CD4-positive, alpha-beta T cell treated with Interleukin-1 beta for 1 hour (primary cell): Measurements from ENCODE around the gene ITSN1.

ENCODE experiments used
- DNase-seq, 2 donors: peaks; one replicate each; pipeline ENCODE4 v3.0.0-alpha.2; 2020 to 2022

Gene ITSN1

GRCh38 chr21:33817138-33817537 lies 174.8 kb downstream of the ITSN1 start:
- no peak for DNase-seq

GRCh38 chr21:33817663-33818451 lies 175.6 kb downstream of the ITSN1 start:
- DNase-seq = no peak

DNA sequence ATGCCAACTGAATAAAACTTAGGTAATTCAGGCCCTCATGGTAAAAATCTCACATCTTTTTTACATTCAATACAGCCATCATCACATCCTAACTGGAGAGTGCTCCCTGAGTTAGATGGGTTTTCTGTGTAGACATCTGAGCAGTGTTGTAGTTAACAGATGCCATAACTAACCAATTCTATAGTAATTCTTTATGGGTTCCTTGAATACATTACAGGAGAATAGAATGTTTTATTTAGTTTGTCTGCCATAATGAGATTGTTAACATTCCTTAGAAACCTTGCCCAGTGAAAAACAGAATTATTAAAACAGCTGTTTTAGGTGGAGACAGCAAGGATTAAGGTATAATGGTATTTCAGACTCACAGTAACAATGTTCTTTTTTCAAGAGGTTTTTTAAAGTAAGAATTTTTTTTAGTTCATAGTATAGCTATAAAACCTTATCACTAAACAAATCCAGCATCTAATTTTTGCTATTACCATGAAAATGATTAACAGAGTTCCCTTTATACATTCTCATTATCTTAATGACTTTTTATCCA lies 178.0 kb downstream of the ITSN1 start:
- no peak for DNase-seq

DNA sequence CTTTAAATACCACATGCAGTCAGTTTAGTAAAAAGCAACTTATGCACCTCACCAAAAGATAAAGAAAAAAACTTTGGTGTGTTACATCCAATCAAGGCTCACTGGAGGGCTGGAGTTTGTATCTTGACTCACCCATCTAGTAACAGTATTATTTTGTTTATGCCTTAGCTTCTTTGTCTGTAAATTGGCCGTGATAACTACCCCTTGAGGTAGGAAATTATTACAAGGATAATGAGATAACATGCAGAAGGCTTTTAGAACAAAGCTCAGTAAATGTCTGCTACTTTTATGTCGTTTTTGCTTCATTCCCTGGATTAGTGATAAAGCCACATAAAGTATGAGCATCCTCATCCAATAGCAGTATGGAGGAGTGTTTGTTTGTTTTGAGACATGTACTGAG lies 178.5 kb downstream of the ITSN1 start:
- no peak for DNase-seq

GRCh38 chr21:33821503-33822322 lies 179.4 kb downstream of the ITSN1 start:
- no peak for DNase-seq

GRCh38 chr21:33824156-33824941 lies 182.0 kb downstream of the ITSN1 start:
- no peak for DNase-seq

- no peak for DNase-seq
These were observed 183.1 kb downstream of the ITSN1 start for GRCh38 chr21:33825419-33825818.

- DNase-seq = no peak
These were observed 183.6 kb downstream of the ITSN1 start for GRCh38 chr21:33825915-33826314.

GRCh38 chr21:33828083-33828482 lies 185.8 kb downstream of the ITSN1 start:
- no peak for DNase-seq

- DNase-seq = no peak
These were observed 186.3 kb downstream of the ITSN1 start for GRCh38 chr21:33828577-33828976.

- DNase-seq = no peak
These were observed 187.5 kb downstream of the ITSN1 start for GRCh38 chr21:33829844-33830243.

- DNase-seq = no peak
These were observed 189.8 kb downstream of the ITSN1 start for GRCh38 chr21:33831962-33832659.

DNA sequence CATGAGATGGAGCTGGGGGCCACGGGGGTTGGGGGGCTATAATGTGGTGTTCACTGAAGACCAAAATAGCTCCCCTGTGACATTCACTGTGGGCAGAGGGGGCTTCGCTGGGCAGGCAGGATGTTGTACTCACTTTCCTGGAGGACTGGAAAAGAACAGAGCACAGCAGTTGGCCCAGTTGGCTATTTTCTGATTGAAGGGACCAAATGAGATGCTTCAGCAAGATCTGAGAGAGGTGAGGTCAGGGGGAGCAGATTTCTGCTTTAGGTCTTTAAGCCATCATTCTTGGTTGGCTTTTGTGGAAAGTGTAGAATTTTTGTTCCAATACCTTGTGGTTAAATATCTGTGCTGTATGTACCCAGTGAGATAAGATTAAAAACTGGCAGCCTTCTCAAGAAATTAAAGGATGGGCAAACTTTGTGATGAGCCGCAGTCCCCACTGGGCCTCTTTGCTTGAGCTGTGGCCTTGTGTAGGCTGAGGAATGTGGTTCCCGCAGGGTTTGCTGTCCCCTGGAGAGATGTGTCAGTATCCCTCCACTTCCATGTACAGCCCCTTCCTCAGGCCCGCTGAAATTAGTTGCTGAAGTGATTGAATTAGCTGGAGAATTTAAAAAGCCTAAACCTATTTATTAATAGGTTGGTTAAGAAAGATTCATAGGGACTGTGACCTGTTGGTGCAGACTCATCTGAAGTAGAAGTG lies 192.7 kb downstream of the ITSN1 start:
- DNase-seq = no peak

DNA sequence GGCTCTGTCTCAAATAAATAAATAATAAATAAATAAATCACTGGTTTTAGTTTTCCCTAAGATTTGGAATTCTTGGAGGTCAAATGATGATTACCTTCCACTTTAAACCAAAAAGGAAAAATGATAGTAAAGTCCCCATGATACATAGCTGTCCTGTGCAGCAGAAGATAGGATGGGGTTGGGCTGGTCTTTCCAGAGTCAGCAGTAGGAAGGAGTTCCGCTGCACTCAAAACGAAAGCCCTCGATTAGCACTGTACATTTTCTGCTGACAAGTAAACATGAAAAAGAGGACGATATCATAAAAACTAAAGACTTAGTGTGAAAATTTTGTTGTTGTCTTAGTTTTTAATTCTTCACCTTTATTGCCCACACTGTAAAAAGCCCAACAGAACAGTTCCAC lies 193.6 kb downstream of the ITSN1 start:
- DNase-seq = no peak

GRCh38 chr21:33836408-33836807 lies 194.1 kb downstream of the ITSN1 start:
- no peak for DNase-seq

GRCh38 chr21:33839167-33839716 lies 196.9 kb downstream of the ITSN1 start:
- no peak for DNase-seq

DNA sequence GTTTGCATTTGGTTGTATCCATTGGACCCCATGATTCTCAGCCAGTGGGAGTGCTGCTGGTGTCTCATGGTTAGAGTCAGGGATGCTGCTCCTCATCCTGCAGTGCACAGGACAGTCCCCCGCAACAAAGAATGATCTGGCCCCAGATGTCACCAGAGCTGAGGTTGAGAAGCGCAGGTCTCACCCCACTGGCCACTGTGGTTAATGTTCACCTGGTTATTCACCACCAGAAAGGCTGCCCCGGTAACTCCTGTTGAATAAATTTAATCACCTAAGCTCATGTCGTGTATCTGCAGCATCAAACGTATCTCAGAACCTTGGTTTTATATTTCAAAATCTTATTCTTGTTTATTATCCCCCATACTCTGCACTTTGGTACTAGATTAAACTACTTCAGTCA lies 197.5 kb downstream of the ITSN1 start:
- DNase-seq = no peak

DNA sequence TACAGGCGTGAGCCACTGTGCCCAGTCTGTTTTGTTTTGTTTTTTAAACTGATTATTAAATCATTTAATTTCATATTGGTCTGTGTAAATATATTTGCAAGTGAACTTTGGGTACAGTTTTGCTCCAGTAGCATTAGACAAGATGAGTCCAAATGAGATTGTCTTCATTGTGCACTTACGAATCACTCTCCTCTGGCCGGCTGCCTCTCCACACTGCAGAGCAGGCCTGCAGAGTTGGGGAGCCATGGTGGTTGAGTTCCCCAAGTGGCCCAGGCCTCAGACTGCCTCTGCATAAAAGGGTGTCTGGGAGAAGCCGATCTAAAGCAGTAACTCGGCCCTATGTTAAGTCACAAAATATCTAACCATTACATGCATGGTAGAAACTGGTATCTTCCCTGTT lies 198.5 kb downstream of the ITSN1 start:
- no peak for DNase-seq

- DNase-seq = no peak
These were observed 199.3 kb downstream of the ITSN1 start for GRCh38 chr21:33841561-33841960.

DNA sequence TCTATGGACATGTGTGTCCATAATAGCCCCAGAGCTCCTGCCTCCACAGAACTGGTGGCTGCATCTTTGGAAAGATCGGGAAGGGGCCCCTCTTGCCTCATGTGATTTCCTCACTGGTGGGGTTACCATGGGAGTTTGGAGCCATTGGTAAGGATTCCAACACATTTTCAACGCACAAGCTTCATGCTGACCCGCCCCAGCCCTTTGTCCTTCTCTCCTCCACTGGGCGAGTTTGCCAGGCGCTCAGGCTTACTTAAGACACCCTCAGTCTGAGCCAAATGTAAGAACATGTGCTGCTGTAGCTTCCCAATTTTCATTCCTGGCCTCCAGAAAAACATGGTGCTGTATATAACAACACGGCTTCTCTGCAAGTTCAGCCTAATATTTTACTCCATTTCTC lies 200.9 kb downstream of the ITSN1 start:
- DNase-seq = no peak

- no peak for DNase-seq
These were observed 202.0 kb downstream of the ITSN1 start for GRCh38 chr21:33844104-33844889.
